COR-L47 (cell line): ENCODE data around the gene CSNK1D.
A peak's percentile ranks its signal among the peaks of the same experiment; 100 is the strongest.

ENCODE experiments used
- DNase-seq: peaks from one replicate; lab custom pipeline; 2025; lab: John Stamatoyannopoulos, UW

CSNK1D gene

GRCh38 chr17:82273327-82274133 is at the start of gene CSNK1D:
TSS of gene CSNK1D (minus strand) at chr17:82273700. CDS start at chr17:82273381, 319 bp downstream.
- peak; percentile 81 for DNase-seq

DNA sequence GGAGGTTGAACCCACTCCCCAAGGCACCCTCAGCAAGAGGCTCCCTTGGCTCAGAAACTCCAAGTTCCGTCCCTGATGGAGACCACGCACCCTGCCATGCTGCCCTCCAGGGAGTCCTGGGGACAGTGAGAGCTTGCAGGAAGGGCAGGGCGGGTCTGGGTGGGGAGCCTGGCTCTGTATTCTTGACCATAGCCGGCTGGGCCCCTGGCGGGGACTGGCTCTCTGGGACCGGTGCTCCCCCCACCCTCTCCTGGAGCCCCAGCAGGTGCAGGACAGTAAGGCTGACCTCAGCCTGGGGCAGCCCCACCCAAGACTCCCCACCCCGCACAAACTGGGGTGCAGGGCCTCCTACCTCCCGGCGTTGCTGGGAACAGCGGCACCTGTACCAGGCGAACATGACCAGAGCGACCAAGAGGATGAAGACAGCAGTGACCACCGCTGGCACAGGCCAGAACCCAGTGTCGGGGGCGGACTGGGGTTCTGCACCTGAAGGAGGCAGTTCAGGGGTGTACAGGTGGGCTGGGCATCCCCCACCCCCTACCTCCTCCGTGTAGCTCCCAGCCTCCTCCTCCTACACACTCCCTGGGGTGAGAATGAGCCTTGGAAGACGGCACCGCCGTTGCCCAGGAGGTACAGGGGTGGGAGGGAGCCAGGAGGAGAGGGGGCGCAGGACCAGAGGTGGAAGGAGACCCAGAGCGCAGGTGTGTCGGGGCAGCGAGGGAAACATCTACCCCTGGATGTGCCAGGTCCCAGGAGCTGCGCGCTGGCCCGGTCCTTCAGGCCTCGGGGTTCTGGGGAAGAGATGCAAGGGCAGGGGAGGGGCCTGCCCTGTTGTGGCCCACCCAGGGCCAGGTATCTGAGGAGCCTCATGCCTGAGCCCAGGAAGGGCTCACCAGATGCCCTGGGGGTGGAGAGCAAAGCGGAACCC is 49.3 kb upstream of the CSNK1D start:
- DNase-seq, result no peak

GRCh38 chr17:82321947-82322466 is 48.5 kb upstream of the CSNK1D start:
- DNase-seq, result no peak

DNA sequence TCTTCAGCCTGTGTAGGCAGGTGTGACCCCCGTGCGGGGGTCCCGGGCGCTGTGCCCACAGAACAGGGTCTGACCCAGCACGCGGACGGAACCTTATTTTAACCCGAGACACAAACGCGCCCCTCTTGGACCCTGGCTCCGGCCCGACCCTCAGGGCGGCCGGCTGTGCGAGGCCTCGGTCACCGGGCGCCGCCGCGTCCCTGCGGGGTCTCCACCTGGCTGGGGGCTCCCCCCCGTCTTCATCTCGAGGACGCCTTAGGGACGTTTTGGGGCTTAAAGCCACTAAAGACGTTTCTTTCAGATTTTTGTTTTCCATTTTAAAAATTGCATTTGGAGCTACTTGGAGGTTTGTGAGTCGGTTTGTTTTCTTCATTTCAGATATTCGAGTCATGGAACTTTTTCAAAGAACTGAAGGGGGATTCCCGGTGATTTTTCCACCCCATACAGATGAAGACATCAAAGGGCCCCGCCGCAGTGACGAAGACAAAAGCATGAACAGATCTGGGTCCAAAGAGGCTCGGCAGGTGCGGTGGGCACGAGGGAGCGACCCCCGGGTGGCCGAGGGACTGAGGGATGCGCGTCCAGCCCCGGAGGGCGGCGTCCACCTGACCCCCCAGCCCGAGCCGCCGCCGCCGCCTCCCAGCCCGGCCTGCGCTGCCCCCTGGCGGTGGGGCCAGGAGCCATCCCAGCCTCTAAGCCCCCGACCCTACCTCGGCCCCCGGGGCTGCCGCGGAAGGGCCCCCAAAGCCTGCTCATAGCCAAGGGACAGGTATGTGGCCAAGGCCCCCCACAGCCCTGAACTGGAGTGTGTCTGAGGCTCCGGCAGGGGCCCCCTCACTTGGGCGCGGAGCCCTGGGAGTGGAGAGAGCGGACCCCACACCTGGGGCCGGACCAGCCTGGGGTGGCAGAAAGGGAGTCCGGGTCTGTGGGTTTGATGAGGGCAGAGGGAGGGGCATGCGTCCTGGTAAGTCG is 47.7 kb upstream of the CSNK1D start:
- DNase-seq, result no peak

- no peak for DNase-seq
Measured at GRCh38 chr17:82320140-82320840, 46.8 kb upstream of the CSNK1D start.

DNA sequence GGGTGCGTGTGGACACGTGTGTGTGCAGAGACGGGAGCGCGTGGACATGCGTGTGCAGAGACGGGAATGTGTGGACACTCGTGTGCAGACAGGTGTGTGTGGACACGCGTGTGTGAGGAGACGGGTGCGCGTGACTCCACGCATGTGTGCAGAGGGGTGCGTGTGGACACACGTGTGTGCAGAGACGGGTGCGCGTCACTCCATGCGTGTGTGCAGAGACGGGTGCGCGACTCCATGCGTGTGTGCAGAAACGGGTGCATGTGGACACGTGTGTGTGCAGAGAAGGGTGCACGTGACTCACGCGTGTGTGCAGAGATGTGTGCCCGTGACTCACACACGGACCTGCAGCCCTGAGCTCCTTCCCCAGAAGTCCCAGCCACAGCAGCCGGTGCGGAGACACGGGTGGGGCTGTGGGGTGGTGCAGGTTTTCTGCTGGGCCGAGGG is 46.1 kb upstream of the CSNK1D start:
- DNase-seq, result no peak

DNA sequence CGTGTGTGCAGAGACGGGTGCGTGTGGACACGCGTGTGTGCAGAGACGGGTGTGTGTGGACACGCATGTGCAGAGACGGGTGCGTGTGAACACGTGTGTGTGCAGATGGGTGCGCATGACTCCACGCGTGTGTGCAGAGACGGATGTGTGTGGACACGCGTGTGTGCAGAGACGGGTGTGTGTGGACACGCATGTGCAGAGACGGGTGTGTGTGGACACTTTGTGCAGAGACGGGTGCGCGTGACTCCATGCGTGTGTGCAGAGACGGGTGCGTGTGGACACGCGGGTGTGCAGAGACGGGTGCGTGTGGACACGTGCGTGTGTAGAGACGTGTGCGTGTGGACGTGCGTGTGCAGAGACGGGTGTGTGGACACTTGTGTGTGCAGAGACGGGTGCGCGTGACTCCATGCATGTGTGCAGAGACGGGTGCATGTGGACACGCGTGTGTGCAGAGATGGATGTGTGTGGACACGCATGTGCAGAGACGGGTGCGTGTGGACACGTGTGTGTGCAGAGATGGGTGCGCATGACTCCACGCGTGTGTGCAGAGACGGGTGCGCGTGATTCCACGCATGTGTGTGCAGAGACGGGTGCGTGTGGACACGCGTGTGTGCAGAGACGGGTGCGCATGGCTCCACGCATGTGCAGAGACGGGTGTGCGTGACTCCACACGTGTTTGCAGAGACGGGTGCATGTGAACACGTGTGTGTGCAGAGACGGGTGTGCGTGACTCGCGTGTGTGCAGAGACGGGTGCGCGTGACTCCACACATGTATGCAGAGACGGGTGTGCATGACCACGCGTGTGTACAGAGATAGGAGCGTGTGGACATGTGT is 45.5 kb upstream of the CSNK1D start:
- DNase-seq, result no peak

DNA sequence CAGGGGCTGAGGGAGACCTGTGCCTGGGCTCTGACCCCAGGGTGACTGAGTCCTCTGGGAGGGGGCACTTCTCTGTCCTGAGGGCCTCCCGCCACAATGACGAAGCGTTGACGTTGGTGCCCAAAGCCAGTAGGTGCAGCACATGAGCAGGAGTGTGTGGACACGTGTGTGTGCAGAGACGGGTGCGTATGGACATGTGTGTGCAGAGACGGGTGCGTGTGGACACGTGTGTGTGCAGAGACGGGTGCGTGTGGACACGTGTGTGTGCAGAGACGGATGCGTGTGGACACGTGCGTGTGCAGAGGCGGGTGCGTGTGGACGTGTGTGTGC is 44.6 kb upstream of the CSNK1D start:
- DNase-seq, result no peak

DNA sequence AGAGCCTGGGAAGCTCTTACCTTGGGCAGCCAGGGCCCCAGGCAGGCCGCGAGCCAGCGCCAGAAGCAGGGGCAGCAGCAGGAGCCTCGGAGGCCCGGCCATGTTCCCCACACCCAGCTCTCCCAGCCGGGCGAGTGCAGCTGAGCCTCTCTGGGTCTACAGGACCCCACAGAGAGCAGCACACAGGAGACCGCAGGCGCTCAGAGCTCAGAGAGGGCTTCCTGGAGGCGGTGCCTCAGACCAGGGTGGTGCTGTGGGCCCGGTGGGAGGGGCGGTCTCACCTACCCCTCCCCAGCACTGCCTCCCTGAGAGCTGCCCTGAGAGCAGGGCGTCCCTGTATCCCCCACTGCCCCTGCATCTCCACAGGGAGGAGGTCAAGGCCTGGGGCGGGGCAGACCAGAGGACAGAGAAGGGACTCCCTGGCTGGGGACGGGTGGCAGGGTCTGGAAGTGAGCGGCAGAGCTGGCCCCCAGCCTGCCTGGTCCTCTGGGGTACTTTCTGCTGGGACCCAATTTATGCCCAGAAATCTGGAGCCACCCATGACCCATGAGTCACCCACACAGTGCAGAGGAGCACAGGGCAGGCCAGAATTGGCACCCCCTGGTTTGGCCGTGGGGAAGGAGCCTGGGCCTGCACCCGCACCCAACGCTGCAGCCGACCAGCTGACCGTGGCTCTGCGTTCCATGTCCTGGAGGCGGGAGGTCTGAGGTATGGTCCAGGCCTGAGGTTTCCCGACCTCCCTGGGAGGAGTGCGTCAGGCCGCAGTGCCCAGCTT is 44.1 kb upstream of the CSNK1D start, which contains the start of gene CD7:
TSS of gene CD7 (minus strand) at position 215 of the 775 bp plus-strand sequence. CDS start at position 102, 113 bp downstream.
- DNase-seq, result no peak

- DNase-seq, result no peak
Measured at GRCh38 chr17:82316651-82317393, 43.3 kb upstream of the CSNK1D start.

DNA sequence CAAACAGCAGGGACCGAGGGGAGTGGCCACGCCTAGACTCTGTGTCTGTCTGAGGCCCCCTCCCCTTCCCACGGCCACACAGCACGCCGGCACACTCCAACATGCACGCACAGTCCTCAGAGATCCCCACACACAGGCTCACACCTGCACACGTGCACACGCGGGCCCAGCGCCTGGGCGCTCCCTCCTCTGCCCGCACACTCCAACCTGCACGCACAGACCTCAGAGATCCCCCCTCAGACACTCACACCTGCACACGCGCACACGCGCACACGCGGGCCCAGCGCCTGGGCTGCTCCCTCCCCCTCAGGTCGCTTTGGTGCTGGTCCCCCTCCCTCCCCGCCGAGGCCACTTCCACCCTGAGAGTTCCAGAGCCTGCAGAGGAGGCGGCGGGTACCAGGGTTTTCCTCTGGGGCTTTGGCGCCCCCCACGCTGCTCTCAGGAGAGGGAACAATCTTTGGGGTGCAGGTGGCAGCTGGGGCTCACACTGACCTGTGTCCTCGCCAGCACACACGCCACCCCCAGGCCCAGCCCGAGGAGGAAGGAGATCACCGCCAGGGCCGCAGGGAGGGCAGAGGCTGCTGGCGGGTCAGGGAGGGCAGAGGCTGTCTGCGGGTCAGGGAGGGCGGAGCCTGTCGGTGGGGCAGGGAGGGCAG is 42.3 kb upstream of the CSNK1D start:
- no peak for DNase-seq

DNA sequence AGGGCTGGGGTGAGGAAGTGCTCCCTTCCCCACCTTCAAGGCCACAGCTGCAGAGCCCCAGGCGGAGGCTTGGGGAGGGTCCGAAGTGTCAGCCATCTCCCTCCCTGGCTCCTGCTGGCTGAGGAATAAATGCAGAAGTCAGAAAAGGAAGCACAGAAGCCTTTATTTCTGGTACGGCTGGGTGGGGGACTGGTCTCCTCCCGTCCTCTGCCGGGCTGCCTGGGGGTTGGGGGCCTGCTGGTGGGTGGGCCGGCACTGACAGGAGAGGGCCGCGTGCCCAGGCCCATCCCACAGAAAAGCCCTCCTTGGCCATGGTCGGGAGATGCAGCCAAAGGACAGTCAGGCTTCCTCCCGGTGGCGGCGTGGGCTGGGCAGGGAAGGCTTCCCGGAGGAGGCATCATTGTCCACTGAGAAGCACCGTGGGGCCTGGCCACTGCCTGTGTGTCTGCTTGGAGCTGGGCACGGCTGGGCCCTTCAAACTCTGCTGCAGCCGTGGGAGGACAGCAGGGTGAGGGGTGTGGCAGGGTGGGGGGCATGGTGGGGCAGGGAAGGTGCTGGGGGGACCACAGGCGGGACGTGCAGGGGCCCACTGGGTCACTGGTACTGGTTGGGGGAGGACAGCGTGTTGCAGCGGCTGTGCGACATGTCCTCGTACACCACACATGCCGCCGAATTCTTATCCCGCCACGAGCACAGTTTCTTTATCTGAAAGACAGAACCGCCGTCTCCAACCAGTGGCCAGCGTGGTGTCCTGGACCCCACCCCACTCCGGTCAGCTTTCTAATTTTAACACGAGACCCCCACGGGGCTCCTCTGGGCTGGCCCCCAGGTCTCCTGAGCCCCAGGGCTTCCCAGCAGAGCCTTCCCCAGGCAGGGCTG is 41.5 kb upstream of the CSNK1D start:
- DNase-seq, result no peak

DNA sequence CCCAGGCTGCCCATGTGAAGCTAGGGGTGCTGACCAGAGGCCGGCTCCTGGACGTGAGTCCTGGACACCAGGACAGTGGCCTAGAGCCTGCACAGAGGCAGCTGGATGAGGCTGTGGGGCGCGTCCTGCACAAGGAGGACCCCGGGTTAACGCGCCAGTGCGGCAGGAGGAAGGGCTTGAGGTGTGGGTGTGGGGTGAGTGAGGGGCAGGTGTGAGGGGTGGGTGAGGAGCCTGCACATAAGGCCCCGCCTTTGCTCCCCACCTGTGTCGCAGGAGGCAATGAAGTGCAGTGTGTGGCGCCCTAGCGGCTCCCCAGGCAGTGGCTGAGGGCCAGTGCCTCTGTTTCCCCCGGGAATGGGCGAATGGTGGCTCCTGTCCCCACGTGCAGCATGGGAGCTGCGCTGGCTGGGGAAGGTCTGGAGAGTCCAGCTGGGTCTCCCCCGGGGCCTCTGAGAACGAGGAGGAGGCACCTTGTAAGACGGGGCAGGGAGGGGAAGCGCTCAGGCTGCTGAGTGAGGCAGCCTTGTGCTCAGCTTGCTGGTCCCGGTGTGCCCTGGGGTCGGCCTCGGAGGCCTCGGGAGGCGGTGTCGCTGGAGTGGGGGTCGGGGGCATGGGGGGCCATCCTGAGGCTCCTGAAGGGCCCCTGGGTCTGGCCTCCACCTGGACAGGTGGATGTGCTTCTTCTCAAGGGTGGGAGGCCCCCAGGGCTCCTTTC is 40.7 kb upstream of the CSNK1D start:
- DNase-seq, result no peak

GRCh38 chr17:82313195-82314011 is 39.9 kb upstream of the CSNK1D start:
- no peak for DNase-seq

DNA sequence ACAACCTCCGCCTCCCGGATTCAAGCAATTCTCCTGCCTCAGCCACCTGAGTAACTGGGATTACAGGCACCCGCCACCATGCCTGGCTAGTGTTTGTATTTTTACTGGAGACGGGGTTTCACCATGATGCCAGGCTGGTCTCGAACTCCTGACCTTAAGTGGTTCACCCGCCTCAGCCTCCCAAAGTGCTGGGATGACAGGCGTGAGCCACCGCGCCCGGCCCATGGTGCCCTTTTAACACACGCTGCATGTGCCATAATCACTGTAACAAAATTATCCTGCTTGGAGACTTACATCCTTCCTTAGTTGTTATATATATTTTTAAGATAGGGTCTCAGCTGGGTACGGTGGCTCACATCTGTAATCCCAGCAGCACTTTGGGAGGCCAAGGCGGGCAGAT is 38.5 kb upstream of the CSNK1D start:
- no peak for DNase-seq
